ENCODE results near the gene SLC35E1.
A peak's percentile ranks its signal among the peaks of the same experiment; 100 is the strongest.

The SLC35E1 gene

DNA sequence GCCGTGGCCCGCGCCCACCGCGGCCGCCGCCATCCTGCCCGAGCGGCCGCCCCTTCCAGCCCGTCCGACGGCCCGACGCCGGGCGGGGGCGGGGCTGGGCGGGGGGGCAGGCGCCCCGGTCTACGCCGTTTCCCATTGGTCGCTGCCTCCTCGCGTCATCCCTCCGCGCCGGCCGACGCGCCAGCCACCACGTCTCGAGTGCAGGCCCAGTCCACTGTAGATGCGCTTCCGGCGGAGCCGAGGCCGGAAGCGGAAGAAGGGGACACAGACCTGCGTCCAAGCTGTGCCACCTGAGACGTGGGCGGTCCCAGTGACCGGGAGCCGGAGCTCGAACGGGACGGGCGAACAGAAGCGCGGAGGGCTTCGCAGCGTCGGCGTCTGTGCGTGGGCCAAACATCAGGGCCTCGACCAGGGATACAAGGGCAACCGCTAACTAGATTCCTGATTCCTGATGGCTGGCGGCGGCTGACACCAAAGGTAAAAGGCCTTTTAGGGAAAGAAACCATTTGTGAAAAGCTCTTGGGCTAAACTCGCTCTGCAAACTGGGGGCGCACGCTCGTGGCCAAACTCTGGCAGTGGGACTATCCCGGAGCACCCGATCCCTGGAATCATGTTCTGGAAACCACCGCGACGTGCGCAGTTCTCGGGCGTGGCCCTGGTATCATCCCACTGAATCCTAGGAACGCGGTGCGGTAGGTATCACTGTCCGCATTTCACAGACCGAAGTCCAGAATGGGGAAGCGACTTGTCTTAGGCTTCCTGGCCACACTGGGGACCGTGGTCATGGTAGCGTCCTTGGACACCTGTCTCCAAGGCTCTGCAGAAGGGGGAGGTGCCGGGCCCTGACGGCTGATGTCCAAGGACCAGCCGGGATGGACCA, at the start of gene SLC35E1:
Gene SLC35E1, minus strand, starts transcription at position 84 of the 880 bp plus-strand sequence. Its CDS starts 51 bp downstream, at position 33.
- DNase-seq (peak; percentile 92 to 94), ATAC-seq (peak; percentile 96)
- Mint-ChIP-seq H3K27me3 (no peaks in the 10 kb centered on the region), H3K4me1 (peaks cover 79% of the 10 kb centered on the region), H3K4me3 (peak within 1 kb of the TSS; percentile 95), H3K9me3 (no peaks in the 10 kb centered on the region), H3K27ac (peak within 1 kb of the TSS; percentile 93 to 99)

DNA sequence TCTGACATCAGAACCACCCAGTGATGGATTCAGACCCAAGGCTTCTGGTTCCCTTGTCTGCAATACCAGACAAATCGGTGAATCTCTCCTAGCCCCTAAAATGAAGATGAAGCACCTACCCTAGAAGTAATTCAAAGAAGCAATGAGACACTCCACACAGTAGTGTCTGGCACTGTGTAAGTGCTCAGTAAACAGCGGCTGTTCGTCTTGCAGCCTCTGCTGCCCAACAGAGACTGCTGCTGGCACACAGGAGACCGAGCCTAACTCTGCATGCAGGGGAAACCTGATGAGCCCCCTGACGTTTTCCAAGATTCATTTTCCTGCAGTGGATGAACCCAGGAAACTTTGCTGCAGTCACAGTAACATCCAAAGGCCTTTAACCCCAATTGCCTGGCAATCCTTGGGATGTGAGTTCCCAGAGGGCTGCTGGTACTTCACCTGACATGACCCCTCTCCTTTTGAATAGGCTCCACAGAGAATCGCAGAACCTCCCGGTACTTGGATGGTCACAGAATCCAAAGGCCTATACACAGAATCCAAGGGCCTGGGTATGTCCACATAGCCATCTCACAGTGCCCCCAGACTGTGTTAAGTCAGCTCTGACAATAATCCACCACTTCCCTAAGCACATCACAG, 49.1 kb upstream of the SLC35E1 start:
- H3K9me3 Mint-ChIP-seq = no peaks in the 10 kb centered on the region

DNA sequence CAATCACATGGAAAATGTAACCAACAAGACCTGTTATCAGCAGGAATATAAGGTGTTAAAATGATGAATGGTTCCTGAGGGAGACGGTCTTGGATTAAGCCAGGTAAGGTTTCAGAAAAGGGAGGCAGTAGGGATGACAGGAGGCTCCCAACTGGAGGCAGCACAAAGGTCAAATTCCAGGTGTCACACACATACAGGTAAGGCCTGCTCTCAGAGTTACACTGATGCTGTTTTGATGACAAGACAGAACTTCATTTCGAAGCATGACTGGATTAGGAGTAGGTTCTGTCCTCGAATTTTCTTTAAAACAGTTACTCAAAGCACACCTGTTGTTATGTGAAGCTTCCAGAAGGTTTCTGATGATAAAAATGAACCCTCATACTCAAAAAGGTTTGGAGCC, 48.4 kb upstream of the SLC35E1 start:
- Mint-ChIP-seq H3K4me1 (peaks cover 89% of the 10 kb centered on the region), H3K27me3 (no peaks in the 10 kb centered on the region), H3K27ac (peak overlapping the region in 1 of 2 donors; percentile 27), H3K4me3 (no peak overlapping the region), H3K9me3 (no peaks in the 10 kb centered on the region)
- ATAC-seq (no peak), DNase-seq (no peak)

More for the DNA sequence above, 49.1 kb upstream of the SLC35E1 start:
- ATAC-seq (no peak), DNase-seq (no peak)
- H3K27me3 Mint-ChIP-seq = no peaks in the 10 kb centered on the region
- H3K4me1 Mint-ChIP-seq = peaks cover 89% of the 10 kb centered on the region
- H3K4me3 Mint-ChIP-seq = no peak overlapping the region
- H3K27ac Mint-ChIP-seq = no peak overlapping the region

- no peak for DNase-seq
- H3K4me1 Mint-ChIP-seq = peaks cover 89% of the 10 kb centered on the region
- H3K27me3 Mint-ChIP-seq = no peaks in the 10 kb centered on the region
- H3K9me3 Mint-ChIP-seq = no peaks in the 10 kb centered on the region
- H3K4me3 Mint-ChIP-seq = no peak overlapping the region
- H3K27ac Mint-ChIP-seq = no peak overlapping the region
- no peak for ATAC-seq
Observed at GRCh38 chr19:16620018-16620417, 47.8 kb upstream of the SLC35E1 start.

GRCh38 chr19:16619457-16619856, 47.2 kb upstream of the SLC35E1 start:
- H3K4me1 Mint-ChIP-seq = peaks cover 89% of the 10 kb centered on the region
- H3K4me3 Mint-ChIP-seq = no peak overlapping the region
- H3K27me3 Mint-ChIP-seq = no peaks in the 10 kb centered on the region
- no peaks in the 10 kb centered on the region for H3K9me3 Mint-ChIP-seq
- ATAC-seq (no peak), DNase-seq (no peak)
- H3K27ac Mint-ChIP-seq = peak overlapping the region in 1 of 2 donors; percentile 28

GRCh38 chr19:16618248-16618647, 46.0 kb upstream of the SLC35E1 start:
- Mint-ChIP-seq H3K27me3 (no peaks in the 10 kb centered on the region), H3K4me1 (peaks cover 84% of the 10 kb centered on the region), H3K27ac (no peak overlapping the region), H3K9me3 (no peaks in the 10 kb centered on the region), H3K4me3 (no peak overlapping the region)
- ATAC-seq (no peak), DNase-seq (no peak)

GRCh38 chr19:16615808-16616207, 43.6 kb upstream of the SLC35E1 start:
- Mint-ChIP-seq H3K4me1 (peaks cover 85% of the 10 kb centered on the region), H3K27me3 (no peaks in the 10 kb centered on the region), H3K4me3 (no peak overlapping the region), H3K9me3 (no peaks in the 10 kb centered on the region), H3K27ac (no peak overlapping the region)
- DNase-seq = no peak
- no peak for ATAC-seq

DNA sequence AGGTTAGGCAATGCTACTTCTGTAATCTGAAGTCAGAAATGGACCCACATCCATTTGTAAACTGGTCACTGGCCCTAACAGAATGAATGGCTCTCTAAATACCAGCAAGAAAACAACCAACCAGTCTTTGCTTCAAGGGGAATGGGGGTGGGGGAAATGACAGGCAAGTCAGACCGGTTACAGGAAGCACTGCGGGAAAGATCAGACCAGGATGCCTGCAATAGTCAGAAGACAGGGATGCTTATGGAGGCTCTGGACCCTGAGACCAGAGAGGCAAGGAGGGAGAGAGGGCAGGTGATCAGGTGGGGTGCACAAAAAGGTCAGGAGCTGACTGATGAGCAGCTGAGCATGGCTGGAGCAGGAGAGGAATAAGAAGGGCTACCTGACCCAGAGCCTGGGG, 42.7 kb upstream of the SLC35E1 start:
- peak overlapping the region; percentile 22 to 28 for H3K4me3 Mint-ChIP-seq
- H3K4me1 Mint-ChIP-seq = peaks cover 84% of the 10 kb centered on the region
- H3K9me3 Mint-ChIP-seq = no peaks in the 10 kb centered on the region
- no peaks in the 10 kb centered on the region for H3K27me3 Mint-ChIP-seq
- DNase-seq (no peak), ATAC-seq (no peak)
- peak overlapping the region in 1 of 2 donors; percentile 54 for H3K27ac Mint-ChIP-seq

- no peaks in the 10 kb centered on the region for H3K9me3 Mint-ChIP-seq
- DNase-seq (no peak), ATAC-seq (no peak)
- H3K27ac Mint-ChIP-seq = peak overlapping the region in 1 of 2 donors; percentile 80
- H3K4me3 Mint-ChIP-seq = no peak overlapping the region
- H3K4me1 Mint-ChIP-seq = peaks cover 76% of the 10 kb centered on the region
- H3K27me3 Mint-ChIP-seq = no peaks in the 10 kb centered on the region
Observed at GRCh38 chr19:16613841-16614240, 41.6 kb upstream of the SLC35E1 start.

- H3K4me1 Mint-ChIP-seq = peaks cover 75% of the 10 kb centered on the region
Observed at GRCh38 chr19:16612636-16613035, 40.4 kb upstream of the SLC35E1 start.

GRCh38 chr19:16611121-16611520, 38.9 kb upstream of the SLC35E1 start:
- Mint-ChIP-seq H3K27ac (no peak overlapping the region), H3K27me3 (no peaks in the 10 kb centered on the region), H3K9me3 (no peaks in the 10 kb centered on the region), H3K4me3 (no peak overlapping the region), H3K4me1 (peaks cover 60% of the 10 kb centered on the region)
- DNase-seq = no peak
- ATAC-seq = no peak

More at GRCh38 chr19:16612636-16613035, 40.4 kb upstream of the SLC35E1 start:
- Mint-ChIP-seq H3K4me3 (no peak overlapping the region), H3K27ac (no peak overlapping the region), H3K27me3 (no peaks in the 10 kb centered on the region), H3K9me3 (no peaks in the 10 kb centered on the region)
- ATAC-seq (no peak), DNase-seq (no peak)

DNA sequence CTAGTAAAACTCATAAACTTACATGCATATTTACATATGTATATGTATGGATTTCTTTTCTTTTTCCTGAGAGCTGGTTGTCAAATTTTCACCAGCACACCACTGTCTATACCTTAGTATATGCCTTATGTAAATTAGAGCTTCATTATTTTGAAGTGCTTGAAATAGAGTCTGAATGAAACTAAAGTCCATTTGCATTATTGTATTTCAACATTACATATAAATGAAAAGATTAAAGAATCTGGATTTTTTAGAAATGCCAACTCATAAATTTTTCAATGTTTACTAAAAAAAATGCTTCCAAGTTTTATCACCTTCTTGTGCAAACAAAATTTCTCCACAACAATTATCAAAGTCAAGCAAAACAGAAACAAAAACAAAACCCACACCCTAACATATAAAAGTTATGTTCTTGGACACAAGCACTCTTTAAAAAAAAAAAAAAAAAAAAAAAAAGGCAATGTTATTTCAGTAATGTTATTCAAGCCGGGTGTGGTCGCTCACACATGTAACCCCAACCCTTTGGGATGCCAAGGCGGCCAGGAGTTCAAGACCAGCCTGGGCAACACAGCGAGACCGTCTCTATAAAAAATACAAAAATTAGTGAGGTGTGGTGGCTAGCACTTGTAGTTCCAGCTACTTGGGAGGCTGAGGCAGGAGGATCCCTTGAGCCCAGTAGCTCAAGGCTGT, 37.4 kb upstream of the SLC35E1 start:
- H3K9me3 Mint-ChIP-seq = no peaks in the 10 kb centered on the region
- H3K27me3 Mint-ChIP-seq = no peaks in the 10 kb centered on the region
- peaks cover 57% of the 10 kb centered on the region for H3K4me1 Mint-ChIP-seq
- H3K27ac Mint-ChIP-seq = no peak overlapping the region
- DNase-seq = no peak
- H3K4me3 Mint-ChIP-seq = no peak overlapping the region
- ATAC-seq = no peak

DNA sequence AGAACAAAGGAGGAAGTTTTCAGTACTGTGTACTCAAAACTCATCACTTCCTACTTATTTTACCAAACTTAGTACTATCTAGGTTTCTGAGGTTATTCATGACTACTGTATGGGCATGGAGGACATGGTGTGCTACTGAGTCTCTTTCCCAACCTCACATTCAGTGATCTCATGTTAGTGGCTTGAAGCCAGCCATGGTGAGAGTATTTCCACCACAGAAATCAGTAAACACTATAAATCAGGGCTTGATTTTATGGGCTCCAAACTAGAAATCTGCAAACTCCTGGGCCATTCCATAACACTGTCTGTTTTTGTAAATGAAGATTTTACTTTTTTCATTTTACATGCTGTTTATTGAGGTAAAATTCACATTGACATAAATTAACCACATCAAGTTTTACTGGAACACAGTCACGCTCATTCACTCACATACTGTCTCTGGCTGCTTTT, 36.1 kb upstream of the SLC35E1 start:
- Mint-ChIP-seq H3K4me3 (no peak overlapping the region), H3K4me1 (peaks cover 59% of the 10 kb centered on the region), H3K27ac (no peak overlapping the region), H3K27me3 (no peaks in the 10 kb centered on the region), H3K9me3 (no peaks in the 10 kb centered on the region)
- ATAC-seq (peak; percentile 94), DNase-seq (no peak)

GRCh38 chr19:16607819-16608218, 35.6 kb upstream of the SLC35E1 start:
- Mint-ChIP-seq H3K27me3 (no peaks in the 10 kb centered on the region), H3K9me3 (no peaks in the 10 kb centered on the region), H3K4me1 (peaks cover 59% of the 10 kb centered on the region), H3K27ac (peak overlapping the region in 1 of 2 donors; percentile 48), H3K4me3 (no peak overlapping the region)
- DNase-seq = no peak
- no peak for ATAC-seq

- Mint-ChIP-seq H3K4me1 (peaks cover 49% of the 10 kb centered on the region), H3K4me3 (no peak overlapping the region), H3K9me3 (no peaks in the 10 kb centered on the region), H3K27me3 (no peaks in the 10 kb centered on the region), H3K27ac (no peak overlapping the region)
- DNase-seq (no peak), ATAC-seq (no peak)
Observed at GRCh38 chr19:16605553-16605994, 33.4 kb upstream of the SLC35E1 start.
